ENCODE measurements around the gene NAV2. TPM values are rescaled to one million over a fixed set of nuclear protein-coding genes. Genes with fewer than 3 reads are reported as not detected.

The NAV2 gene
- polyA plus RNA-seq, 1 donor: 89.1 TPM

GRCh38 chr11:20163783-20164481, 451.3 kb downstream of the NAV2 start:
- no peak for DNase-seq
